HG03457 (cell line): ENCODE measurements around the gene ANKRD16.
A peak's percentile ranks its signal among the peaks of the same experiment; 100 is the strongest.
"Not testable (repeated sequence)": the region's sequence is repeated elsewhere in the genome, so short reads cannot be mapped to it uniquely, and the experiment has no call there.

ENCODE experiments used
- ATAC-seq: cut with Tn5 transposase; IDR thresholded peaks from one replicate; pipeline ENCODE4 v1.9.1; 2021; ENCODE audit warnings: moderate number of reproducible peaks; ENCODE audit not compliant: unreplicated experiment

ANKRD16 gene

DNA sequence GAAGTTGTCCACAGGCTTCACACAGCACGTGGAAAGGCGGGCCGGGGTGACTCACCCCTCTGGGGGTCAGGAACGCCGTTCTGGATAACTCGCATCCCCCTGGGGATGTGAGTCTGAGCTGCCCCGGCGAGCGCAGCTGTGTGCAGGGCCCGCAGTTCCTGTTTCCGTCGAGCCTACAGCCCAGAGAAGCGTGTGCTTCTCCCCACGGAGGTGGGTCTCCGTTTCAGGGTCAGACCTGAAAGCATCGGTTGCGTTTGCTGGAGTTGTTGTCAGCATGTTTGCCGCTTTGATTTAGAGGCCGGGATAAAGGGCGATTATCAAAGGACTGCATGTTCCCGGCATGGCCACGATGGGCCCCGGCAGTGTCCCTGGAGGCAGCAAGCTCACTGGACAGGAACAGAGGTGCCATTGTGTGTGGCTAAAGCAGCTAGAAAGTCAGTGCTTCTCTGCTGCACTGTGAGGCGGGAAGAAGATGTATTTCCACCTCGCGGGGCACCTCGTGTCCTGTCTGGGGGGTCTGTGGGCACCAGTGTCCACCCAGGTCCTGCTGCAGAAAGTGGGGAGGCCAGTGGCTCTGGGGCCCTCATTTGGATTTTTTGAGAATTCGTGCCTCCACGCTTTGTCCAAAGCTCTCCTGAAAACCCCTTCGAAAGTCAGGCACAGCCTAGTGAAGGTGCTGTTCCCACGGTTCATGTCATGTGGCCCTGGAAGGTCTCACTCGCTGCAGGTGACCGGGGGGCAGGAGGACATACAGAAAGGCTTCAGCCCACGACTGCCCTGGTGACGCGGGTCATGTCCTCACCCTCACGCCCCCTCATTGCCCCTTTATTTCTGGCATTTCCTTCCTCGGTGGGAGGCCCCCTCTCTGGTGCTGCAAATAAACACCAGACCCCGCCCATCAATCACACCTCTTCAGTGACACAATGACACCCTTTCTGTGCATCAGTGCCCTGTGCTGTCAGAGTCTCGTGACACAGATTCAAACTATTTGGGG lies 49.1 kb downstream of the ANKRD16 start:
- ATAC-seq: peak; percentile 74

DNA sequence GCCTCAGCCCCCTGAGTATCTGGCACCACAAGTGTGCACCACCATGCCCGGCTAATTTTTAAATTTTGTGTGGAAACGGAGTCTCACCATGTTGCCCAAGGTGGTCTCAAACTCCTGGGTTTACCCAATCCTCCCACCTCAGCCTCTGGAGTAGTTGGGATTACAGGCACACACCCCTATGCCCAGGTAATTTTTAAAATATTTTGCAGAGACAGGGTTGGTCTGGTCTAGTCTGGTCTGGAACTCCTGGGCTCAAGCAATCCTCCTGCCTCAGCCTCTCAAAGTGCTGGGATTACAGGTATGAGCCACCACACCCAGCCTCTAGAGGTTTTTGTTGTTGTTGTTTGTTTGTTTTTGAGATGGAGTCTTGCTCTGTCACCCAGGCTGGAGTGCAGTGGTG lies 53.5 kb downstream of the ANKRD16 start:
- not testable (repeated sequence) for ATAC-seq

DNA sequence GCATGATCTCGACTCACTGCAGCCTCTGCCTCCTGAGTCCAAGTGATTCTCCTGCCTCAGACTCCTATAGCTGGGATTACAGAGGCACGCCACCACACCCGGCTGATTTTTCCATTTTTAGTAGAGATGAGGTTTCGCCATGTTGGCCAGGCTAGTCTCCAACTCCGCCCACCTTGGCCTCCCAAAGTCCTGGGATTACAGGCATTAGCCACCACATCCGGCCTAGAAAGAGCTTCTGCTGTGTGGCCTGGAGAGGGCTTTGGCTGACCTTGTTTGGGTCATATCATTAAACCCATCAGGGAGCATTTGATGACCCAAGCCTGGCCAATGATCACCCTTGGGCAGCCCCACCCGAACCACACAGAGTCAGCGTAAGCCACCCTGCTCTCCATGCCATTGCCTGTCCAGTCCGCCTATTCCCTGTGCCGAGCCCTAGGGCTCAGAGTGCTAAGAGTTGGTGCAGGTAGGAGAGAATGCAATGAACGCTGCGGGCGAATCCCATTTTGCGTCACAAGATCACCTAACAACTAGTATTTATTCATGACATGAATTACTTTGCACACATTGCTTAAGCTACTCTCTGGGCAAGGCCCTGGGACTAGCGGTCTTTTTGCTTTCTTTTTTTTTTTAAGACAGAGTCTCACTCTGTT lies 54.1 kb downstream of the ANKRD16 start:
- no peak for ATAC-seq

DNA sequence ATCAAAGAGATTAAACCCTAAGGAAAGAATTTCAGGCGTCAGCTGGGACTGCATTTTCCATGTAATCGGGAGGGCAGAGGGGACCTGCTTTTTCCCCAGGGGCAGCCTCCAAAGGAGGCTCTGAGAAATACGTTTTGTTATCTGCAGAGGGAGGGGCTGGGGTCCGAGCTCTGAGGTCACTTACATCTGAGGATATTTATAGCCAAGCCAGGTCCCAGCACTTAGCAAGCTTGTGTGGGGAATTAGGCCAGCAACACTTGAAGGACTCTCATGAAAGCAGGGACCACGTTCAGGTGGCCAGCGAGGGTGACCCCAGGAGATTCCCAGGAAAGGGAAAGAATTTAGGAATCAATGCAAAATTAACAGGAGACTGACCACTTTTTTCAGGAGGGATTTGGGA lies 55.9 kb downstream of the ANKRD16 start:
- no peak for ATAC-seq

DNA sequence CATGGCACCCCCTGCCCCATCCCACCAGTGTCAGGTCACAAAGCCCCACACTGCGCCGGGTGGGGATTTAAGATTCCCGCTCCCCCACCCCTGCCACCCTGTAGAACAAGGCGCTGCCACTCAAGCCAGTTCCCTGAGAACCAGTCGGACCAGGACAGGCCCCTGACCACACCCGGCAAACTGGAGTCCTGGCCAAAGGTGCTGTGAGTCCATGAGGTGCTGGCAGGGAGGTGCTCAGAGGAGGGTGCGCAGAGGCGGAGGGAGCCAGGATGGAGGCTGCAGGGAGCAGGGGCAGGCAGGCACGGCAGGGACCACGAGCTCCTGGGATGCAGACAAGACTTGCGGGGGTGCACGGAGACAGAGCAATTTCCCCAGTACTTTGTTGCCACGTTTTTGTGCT lies 56.7 kb downstream of the ANKRD16 start:
- ATAC-seq: no peak

DNA sequence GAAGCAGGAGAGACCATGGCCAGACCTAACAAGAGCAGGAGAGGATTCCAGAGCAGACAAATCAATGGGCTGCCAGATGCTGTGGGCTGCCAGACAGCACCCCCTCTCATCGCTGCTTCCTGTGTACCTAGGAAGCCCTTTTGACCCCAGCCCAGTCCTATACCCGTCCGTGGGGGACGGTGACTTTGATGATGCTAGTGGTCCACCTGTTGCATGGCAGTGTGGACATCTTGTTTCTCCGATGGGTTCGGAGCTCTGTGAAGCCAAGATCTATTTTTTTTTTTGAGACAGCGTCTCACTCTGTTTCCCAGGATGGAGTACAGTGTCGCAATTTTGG lies 58.3 kb downstream of the ANKRD16 start:
- ATAC-seq: no peak

DNA sequence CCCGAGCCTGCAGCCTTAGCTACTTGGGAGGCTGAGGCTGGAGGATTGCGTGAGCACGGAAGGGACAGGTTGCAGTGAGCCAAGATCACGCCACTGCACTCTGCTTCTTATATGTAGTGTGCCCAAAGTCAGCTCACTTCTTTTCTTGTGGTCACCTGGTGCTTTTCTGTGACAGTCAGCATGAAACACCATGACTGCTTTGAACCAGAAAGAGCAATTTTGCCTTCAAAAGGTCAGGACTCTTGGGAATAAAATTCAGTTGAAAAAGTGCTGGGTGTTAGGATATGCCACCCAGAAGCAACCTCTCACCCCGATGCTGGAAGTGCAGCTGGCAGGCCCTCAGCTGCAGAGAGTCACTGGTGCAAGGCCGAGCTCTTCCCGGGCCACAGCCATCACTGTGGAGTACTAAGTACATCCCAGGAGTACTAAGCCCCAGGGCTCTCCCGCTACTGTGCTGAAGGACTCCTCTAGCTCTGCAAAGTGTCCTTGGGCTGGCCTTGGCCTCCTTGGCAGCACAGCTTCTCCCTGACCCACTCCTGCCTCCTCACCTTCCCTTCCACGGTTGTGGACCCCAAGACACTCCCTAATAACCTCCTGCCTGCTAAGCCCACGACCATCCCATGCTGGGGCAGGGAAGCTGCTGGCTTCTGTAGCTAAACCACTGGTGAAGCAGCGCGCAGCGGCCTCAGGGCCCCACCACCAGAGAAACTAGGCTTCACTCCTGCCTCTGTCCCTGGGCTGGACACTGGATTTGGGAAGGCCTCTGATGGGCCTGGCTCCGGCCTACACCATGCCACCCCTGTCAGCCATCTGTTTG lies 58.9 kb downstream of the ANKRD16 start:
- no peak for ATAC-seq

DNA sequence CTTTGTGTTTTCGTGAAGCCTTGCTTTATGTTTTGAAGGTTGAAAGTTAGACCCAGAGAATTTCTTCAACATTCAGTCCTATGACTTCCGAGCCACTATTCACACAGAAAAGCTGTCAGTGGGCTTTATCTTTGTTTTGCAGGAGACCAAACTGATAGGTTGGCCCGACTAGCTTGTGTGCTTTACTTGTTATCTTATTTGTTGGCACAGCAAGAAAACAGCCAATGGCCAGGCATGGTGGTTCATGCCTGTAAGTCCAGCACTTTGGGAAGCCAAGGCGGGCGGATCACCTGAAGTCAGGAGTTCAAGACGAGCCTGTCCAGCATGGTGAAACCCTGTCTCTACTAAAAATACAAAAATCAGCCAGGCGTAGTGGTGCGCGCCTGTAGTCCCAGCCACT lies 60.4 kb downstream of the ANKRD16 start:
- no peak for ATAC-seq

DNA sequence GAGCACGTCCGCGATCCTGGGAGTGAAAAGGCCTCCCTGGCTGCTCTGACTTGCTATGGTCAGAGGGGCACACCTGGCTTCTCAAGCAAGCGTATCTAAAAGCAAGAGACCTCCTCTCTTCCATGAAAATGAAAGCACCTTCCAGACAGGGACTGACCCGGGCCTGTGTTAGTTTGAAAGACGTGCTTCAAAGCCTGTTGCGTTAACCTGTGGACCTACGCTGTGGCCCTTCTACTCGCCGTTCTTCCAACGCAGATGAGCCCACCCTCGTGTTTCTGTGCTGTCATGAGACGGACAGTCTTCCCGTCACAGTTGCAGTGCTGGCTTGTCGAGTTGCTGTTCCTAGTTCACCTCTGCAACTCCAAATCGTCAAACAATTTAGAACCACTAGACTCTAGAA lies 61.0 kb downstream of the ANKRD16 start:
- ATAC-seq: no peak

DNA sequence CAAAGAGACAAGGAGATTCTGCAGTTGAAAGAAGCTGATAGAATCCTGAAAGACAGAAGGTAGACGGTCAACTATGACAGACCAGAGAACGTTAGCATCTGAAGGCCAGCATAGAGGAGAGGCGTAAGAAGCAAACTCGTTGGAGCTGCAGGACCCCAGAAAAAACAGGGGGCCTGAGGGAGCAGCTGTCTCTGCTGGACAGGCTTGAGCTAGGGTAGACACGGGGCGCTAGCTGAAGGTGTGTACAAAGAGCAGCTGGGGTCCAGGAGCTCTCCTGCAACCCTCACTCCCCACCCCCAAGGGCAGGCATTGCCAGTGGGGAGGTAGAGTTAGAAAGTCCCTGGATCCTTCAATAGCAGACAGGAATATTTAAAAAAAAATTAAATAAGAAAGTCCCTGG lies 61.9 kb downstream of the ANKRD16 start:
- no peak for ATAC-seq

DNA sequence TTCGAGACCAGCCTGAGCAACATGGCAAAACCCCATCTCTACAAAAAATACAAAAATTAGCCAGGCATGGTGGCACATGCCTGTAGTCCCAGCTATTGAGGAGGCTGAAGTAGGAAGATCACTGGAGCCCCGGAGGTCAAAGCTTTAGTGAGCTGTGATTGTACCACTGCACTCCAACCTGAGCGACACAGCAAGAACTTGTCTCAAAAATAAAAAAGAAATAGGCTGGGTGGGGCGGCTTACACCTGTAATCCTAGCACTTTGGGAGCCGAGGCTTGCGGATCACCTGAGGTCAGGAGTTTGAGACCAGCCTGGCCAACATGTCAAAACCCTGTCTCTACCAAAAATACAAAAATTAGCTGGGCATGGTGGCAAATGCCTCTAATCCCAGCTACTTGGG lies 63.2 kb downstream of the ANKRD16 start:
- not testable (repeated sequence) for ATAC-seq

DNA sequence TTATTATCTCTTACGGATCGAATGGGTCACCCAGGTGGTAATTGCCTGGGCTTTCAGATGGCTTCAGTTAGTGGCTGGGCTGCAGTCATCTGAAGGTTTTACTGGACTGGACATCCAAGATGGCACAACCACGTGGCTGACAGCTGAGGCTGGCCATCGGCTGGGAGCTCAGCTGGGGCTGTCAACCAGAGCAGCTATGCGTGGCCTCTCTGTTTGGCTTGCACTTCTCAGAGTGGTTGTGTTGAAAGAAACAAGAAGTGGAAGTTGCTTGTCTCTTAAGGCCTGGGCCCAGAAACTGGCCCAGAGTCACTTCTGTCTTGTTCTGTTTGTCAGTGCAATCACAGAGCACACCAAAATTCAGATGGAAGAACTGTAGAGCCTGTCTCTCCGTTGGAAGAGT lies 70.8 kb downstream of the ANKRD16 start:
- ATAC-seq: no peak

DNA sequence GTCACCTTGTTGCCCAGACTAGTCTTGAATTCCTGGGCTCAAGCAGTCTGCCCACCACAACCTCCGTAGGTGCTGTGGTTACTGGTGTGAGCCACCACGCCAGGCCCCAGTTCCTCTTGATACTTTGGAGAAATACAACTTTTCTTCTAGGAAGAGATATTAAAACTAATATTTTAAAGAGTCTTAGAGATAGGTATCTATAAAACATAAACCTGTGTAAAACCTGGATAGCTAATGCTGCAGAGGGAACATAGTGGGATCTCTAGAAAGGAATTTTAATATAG lies 71.7 kb downstream of the ANKRD16 start:
- ATAC-seq: no peak

DNA sequence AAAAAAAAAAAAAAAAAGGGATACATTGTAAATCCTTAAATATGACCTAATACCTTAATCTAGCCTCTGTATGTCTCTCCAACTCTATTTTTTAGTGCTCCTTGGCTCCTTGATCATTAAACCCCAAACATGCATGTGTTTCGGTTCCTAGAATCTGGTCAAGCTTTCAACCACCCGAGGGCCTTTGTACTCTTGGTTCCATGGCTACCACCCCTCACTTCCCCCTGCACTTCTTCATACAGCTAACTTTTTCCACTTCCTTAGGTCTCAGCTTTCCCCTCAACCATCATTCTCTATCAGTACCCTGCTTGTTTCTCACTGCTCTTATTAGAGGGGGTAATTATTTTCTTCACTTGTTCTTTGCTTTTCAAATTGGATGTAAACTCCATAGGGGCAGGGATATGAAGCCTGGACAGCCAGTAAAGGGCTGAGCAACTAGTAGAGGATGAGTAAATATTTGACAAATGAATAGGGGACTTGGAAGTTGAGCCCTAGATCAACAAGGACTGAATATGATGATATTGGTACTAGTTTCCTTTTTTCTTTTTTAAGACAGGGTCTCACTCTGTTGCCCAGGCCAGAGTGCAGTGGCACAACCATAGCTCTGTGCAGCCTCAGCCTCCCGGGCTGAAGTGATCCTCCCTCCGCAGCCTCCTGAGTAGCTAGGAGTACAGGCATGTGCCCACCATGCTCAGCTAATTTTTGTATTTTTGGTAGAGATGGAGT lies 72.2 kb downstream of the ANKRD16 start:
- ATAC-seq: no peak

DNA sequence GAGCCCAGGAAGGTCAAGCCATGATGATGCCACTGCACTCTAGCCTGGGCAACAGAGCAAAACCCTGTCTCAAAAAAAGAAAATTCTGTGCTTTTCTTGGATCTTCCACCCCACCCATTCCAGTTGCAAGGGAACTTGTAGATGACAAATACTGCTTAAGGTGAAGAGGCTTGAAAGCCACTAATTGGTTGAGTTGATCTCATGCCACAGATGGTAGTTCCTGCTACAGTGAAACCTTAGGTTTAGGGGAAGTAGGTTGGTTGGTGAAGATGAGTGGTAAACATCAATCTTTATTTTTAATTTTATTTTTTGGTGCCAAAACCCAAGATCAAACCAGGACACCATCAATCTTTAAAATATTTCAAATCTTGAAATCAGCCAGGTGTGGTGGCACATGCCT lies 73.5 kb downstream of the ANKRD16 start:
- ATAC-seq: no peak

DNA sequence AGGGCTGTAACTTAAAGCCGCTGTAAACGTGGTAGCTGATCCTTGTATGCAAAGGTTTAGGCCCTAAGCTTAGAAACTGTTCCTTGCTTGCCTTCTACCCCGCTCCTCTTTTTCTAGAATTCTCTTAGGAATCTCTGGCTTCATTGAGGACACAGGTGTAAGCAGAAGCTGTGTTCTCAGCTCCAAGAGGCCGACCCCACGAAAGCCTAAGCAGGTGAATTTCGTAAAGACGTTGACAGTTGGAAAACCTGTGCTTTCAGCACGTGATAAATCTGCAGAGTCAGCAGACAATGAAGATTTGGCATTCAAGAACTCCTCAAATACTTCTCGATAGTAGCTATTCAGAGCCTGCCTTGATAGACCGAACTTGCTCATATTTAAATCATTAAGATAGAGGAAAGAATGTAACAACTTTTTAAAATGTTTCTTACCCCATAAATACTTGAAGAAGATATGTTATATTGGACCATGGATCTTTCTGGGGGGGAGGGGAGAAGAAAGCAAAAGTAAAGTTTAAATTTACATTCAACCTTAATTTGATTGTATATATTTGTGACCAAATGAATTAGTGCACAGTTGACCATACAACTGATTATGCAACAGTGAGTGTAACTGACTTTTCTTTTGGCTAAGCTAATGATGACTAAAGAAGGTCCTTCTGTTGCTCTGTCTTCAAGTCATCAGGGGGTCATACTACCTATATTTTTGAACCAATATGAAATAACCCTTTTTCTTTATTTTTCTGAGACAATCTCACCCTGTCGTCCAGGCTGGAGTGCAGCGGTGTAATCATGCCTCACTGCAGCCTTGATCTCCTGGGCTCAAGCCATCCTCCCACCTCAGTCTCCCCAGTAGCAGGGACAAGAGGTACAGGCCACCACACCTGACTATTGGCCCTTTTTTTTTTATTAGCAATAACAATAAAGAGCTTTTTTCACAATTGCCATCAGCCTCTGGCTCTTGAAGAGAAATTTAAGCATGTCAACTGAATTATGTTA lies 75.3 kb downstream of the ANKRD16 start:
- no peak for ATAC-seq

DNA sequence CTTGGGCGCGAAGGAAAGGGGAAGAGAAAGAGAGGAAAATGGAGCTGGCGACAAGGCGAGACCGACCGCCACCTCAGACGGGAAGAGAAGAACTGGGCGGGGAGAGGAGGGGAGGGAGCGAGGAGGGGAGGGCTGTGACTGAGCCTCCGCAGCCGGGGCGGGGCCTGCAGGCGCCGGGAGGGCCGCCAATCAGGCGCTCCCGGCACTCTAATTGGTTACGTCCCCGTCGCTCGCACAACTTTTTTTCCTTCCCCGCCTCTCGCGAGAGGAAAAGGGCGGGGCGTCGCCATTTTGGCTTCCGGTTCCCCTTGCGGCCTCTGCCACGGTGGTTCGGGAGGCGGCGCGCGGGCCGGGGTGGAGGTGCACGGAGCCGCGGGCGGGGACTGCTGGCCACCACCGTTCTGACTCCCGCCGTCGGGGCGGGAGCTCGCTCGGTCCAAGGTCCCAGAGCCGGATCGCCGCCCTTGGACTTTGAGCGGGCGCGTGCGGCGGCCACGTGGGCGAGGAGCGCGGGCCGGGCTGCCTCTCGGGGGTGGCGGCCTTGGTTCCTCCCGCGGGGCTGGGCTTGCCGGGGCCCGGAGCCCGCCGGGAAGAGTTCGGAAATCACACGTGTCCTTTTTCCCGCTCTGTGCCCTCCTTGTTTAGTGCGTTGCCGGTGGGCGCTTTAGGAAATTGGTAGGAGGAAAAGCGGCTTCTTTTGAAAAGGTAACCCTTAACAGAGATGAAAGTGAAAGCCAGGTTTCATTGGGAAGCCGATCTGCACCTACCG lies 76.2 kb downstream of the ANKRD16 start, which contains the start of gene GDI2:
TSS of gene GDI2 (minus strand) at position 94 of the 769 bp plus-strand sequence. CDS start 176 bp downstream, outside the sequence.
- peak; percentile 68 for ATAC-seq

DNA sequence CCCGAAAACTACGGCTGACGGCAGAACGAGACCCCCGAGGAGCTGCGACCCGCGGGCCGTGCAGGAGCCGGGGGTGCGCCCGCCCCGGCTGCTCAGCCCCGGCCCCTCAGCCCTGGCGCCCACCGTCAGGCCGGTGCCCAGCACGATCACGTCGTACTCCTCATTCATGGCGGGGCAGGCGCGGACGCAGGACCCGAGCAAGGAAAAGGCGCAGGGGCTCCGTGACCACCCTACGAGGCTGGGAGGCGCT lies 76.7 kb downstream of the ANKRD16 start:
- ATAC-seq: peak; percentile 20
